C4-2B (cell line): ENCODE results near the gene TOLLIP.

ENCODE experiments used
- ZFX ChIP-seq: fragments of 450-650 bp; IDR thresholded peaks from 2 replicates; pipeline ENCODE4 v1.6.1; 2017
- TF ChIP-seq, protein P1 (sequence below): fragments of 450-650 bp; conservative IDR thresholded peaks from 2 replicates; pipeline ENCODE4 v1.5.1; 2017; ENCODE audit warnings: mild to moderate bottlenecking

- TF ChIP-seq, protein P1, sequence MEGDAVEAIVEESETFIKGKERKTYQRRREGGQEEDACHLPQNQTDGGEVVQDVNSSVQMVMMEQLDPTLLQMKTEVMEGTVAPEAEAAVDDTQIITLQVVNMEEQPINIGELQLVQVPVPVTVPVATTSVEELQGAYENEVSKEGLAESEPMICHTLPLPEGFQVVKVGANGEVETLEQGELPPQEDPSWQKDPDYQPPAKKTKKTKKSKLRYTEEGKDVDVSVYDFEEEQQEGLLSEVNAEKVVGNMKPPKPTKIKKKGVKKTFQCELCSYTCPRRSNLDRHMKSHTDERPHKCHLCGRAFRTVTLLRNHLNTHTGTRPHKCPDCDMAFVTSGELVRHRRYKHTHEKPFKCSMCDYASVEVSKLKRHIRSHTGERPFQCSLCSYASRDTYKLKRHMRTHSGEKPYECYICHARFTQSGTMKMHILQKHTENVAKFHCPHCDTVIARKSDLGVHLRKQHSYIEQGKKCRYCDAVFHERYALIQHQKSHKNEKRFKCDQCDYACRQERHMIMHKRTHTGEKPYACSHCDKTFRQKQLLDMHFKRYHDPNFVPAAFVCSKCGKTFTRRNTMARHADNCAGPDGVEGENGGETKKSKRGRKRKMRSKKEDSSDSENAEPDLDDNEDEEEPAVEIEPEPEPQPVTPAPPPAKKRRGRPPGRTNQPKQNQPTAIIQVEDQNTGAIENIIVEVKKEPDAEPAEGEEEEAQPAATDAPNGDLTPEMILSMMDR: no peak
- TF ChIP-seq ZFX: no peak
These were observed 43.4 kb upstream of the TOLLIP start for GRCh38 chr11:1352696-1353382.
